ENCODE data around the gene C10orf71.

DNA sequence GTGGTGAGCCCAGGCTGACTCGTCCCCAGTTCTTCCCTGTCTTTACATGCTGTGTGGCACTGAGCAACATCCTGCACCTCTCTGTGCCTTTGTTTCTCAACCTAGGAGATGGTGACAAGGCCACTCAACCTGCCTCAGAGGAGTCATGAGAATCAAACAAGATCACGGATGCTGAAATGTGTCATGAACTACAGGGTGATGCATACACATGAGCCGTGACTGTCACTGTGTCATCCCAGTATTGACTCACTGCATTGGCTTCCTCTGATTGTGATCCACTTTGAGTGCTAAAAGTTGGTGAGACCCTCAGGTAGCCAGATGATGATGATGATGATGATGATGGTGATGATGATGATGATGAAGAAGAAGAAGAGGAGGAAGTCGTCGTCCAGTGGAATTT, 11.5 kb downstream of the C10orf71 start:
- TF ChIP-seq POLR2A (IDR thresholded peaks at IDR 0.05; ENCODE audit: low read length) (no peak), GATA1 (IDR thresholded peaks at IDR 0.05; ENCODE audit: low read depth, low read length) (no peak)

Data from erythroblast (primary cell).